PFSK-1 (cell line): ENCODE measurements around the gene PGLYRP4.

Experiments used
- FOXP2 ChIP-seq: optimal IDR thresholded peaks from 2 replicates; pipeline ENCODE3; 2011; ENCODE audit warnings: borderline replicate concordance, control low read depth, inconsistent platforms; ENCODE audit not compliant: insufficient read depth; ENCODE audit errors: extremely low read length, extremely low read depth
- POLR2AphosphoS5 ChIP-seq: IDR thresholded peaks from 2 replicates; pipeline ENCODE4 v1.6.1; 2012; ENCODE audit warnings: low read depth, mild to moderate bottlenecking, control low read depth, low read length, moderate library complexity
- SIN3A ChIP-seq: IDR thresholded peaks from 2 replicates; pipeline ENCODE4 v1.6.1; 2012; ENCODE audit warnings: mild to moderate bottlenecking, low read length, moderate library complexity, borderline replicate concordance; ENCODE audit not compliant: insufficient read depth
- TAF1 ChIP-seq: IDR thresholded peaks from 2 replicates; pipeline ENCODE4 v1.6.1; 2012; ENCODE audit warnings: low read length, control low read depth, borderline replicate concordance; ENCODE audit not compliant: insufficient read depth
- TF ChIP-seq, protein P1 (sequence below), 2 experiments: IDR thresholded peaks; 2 replicates each; pipeline versions ENCODE4 v1.6.1 to v1.8.0; 2011 to 2012; ENCODE audit warnings: low read depth in 2 of 2, low read length in 2 of 2, control low read depth in 1 of 2, inconsistent platforms in 1 of 2, mild to moderate bottlenecking in 1 of 2, moderate library complexity in 1 of 2; ENCODE audit not compliant: insufficient read depth in 1 of 2

PGLYRP4 gene

GRCh38 chr1:153360190-153360589 is 11.5 kb upstream of the PGLYRP4 start:
- no peak for TF ChIP-seq TAF1
- no peak for TF ChIP-seq FOXP2
- TF ChIP-seq, protein P1, sequence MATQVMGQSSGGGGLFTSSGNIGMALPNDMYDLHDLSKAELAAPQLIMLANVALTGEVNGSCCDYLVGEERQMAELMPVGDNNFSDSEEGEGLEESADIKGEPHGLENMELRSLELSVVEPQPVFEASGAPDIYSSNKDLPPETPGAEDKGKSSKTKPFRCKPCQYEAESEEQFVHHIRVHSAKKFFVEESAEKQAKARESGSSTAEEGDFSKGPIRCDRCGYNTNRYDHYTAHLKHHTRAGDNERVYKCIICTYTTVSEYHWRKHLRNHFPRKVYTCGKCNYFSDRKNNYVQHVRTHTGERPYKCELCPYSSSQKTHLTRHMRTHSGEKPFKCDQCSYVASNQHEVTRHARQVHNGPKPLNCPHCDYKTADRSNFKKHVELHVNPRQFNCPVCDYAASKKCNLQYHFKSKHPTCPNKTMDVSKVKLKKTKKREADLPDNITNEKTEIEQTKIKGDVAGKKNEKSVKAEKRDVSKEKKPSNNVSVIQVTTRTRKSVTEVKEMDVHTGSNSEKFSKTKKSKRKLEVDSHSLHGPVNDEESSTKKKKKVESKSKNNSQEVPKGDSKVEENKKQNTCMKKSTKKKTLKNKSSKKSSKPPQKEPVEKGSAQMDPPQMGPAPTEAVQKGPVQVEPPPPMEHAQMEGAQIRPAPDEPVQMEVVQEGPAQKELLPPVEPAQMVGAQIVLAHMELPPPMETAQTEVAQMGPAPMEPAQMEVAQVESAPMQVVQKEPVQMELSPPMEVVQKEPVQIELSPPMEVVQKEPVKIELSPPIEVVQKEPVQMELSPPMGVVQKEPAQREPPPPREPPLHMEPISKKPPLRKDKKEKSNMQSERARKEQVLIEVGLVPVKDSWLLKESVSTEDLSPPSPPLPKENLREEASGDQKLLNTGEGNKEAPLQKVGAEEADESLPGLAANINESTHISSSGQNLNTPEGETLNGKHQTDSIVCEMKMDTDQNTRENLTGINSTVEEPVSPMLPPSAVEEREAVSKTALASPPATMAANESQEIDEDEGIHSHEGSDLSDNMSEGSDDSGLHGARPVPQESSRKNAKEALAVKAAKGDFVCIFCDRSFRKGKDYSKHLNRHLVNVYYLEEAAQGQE (IDR thresholded peaks at IDR 0.05; ENCODE audit: insufficient read depth in 1 of 2, low read depth in 2 of 2, low read length in 2 of 2), result no peak
- TF ChIP-seq SIN3A, result no peak
- TF ChIP-seq POLR2AphosphoS5, result no peak

DNA sequence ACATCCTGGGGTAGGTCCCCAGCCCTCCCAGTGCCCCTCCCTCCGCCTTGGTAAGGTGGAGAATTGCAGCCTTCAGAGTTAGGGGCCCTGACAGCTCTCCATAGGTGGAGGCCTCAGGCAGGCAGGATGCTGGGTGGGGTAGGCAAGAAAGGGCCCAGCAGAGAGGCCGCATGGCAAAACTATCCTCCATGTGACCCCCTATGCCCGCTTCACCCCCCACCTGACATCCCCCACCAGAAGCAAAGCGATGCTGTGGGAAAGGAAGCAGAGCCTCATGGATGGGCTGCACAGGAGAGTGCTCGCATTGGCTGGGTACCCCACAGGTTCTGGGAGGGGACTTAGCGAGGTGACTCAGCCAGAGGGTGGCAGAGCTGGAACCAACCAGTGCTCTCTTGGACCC is 10.6 kb upstream of the PGLYRP4 start:
- TF ChIP-seq POLR2AphosphoS5, result no peak
- TF ChIP-seq FOXP2, result no peak
- TF ChIP-seq TAF1, result no peak
- TF ChIP-seq, protein P1 (IDR thresholded peaks at IDR 0.05; ENCODE audit: insufficient read depth in 1 of 2, low read depth in 2 of 2, low read length in 2 of 2), result no peak
- TF ChIP-seq SIN3A, result no peak

- TF ChIP-seq TAF1 (no peak), SIN3A (no peak), POLR2AphosphoS5 (no peak)
- TF ChIP-seq, protein P1 (IDR thresholded peaks at IDR 0.05; ENCODE audit: insufficient read depth in 1 of 2, low read depth in 2 of 2, low read length in 2 of 2), result no peak
These were observed 10.0 kb upstream of the PGLYRP4 start for GRCh38 chr1:153358691-153358975.

DNA sequence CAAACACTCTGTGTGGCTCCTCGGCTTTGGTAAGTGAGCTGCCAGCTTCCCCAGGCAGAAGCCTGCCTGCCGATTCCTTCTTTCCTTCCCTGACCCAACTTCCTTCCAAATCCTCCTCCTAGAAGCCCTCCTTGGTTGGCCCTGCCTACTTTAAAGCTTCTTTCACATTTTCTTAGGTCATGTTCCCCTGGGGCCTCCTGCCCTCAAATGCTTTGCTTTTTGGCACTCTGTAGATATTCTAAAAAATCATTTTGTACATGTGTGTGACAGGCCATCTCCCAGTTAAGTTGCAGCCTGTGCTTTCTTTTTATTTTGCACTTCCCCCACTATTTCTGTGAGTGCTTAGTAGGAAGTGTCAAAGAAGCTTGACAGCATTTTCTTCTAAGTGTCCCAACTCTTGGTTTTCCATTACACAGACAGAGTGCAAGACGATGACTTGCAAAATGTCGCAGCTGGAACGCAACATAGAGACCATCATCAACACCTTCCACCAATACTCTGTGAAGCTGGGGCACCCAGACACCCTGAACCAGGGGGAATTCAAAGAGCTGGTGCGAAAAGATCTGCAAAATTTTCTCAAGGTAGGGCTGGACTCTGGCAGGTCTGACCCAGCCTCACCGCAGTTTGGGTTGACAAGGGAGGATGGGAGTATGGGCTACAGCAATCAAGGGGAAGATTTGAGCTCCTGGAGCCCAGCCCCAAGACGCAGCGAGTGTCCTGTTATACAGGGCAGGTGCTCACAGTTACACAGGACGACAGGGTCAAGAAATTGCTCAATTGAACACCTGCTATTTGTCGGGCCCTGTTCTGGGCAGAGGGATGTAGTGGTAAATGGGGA is 9.4 kb upstream of the PGLYRP4 start, which contains the start of gene S100A9:
S100A9 (plus strand) TSS at position 2 of the 838 bp plus-strand sequence; CDS start at position 432, 430 bp downstream.
- TF ChIP-seq, protein P1 (IDR thresholded peaks at IDR 0.05; ENCODE audit: insufficient read depth in 1 of 2, low read depth in 2 of 2, low read length in 2 of 2), result no peak
- TF ChIP-seq TAF1 (no peak), SIN3A (no peak), FOXP2 (no peak), POLR2AphosphoS5 (no peak)
